HCT116 (cell line): Measurements from ENCODE around the gene FRRS1L. TPM values are rescaled to one million over a fixed set of nuclear protein-coding genes. Genes with fewer than 3 reads are reported as not detected.

Experiments
- ATAC-seq: fragments of 200-7000 bp; cut with Tn5 transposase; 2 replicates; pipeline ENCODE4 v1.9.1; 2020; ENCODE audit warnings: mild to moderate bottlenecking, moderate library complexity
- BruUV-seq: library from RNA; stranded (reverse); fragments of 400-500 nt; replicated peaks from 2 replicates; lab custom pipeline; 2021; lab: Mats Ljungman, UMichigan
- CTCF ChIA-PET: fragments of 300-600 bp; sonication (Branson Sonifier 250); formaldehyde crosslinking; loops from one replicate; lab custom pipeline; 2021; ENCODE audit warnings: antibody characterized with exemption; lab: Charles Lee
- POLR2A ChIA-PET: fragments of 300-600, 350-600 bp; sonication (Branson Sonifier 250); formaldehyde crosslinking; loops from one replicate; lab custom pipeline; 2021; ENCODE audit warnings: antibody characterized with exemption; lab: Charles Lee
- RAD21 ChIA-PET, 2 experiments: fragments of 300-600 bp; sonication (Branson Sonifier 250); formaldehyde crosslinking; loops; one replicate each; lab custom pipeline; 2023; ENCODE audit warnings: low total read pairs in 2 of 2; ENCODE audit not compliant: uncharacterized antibody in 2 of 2, unreplicated experiment in 2 of 2, low non-redundant PET in 1 of 2; lab: Charles Lee
- DNase-seq: peaks from one replicate; pipeline ENCODE4 v3.0.0-alpha.2; 2010; ENCODE audit warnings: low read depth, low spot score
- H2AFZ ChIP-seq: fragments of 200-600 bp; shearing (Covaris generic), sonication (generic); 2 replicates; pipeline ENCODE4 v1.6.1; 2017; ENCODE audit warnings: low read depth, mixed run types, mixed read lengths, antibody characterized with exemption, low read length; ENCODE audit not compliant: poor library complexity, severe bottlenecking
- H3K27ac ChIP-seq: 2 replicates; pipeline ENCODE4 v1.5.1; 2012; ENCODE audit warnings: low read depth, low read length
- H3K27me3 ChIP-seq: fragments of 200-600 bp; sonication (generic); 2 replicates; pipeline ENCODE4 v1.6.1; 2016; ENCODE audit warnings: mixed run types, low read length, mixed read lengths; ENCODE audit not compliant: insufficient read depth
- H3K36me3 ChIP-seq, 2 experiments: fragments of 200-500 bp in 1 of 2; fragments of 200-600 bp in 1 of 2; sonication (Bioruptor generic) in 1 of 2; sonication (generic) in 1 of 2; 2 replicates each; pipeline versions ENCODE4 v1.5.1 to v1.6.1; 2014 to 2016; ENCODE audit warnings: low read length in 2 of 2, inconsistent platforms in 1 of 2, mixed read lengths in 1 of 2, mixed run types in 1 of 2; ENCODE audit not compliant: insufficient read depth in 2 of 2, control insufficient read depth in 1 of 2
- H3K4me1 ChIP-seq, 2 experiments: fragments of 200-600 bp in 1 of 2; sonication (generic) in 1 of 2; 2 replicates each; pipeline versions ENCODE4 v1.5.1 to v1.6.1; 2012 to 2017; ENCODE audit warnings: low read length in 2 of 2, inconsistent platforms in 1 of 2, mild to moderate bottlenecking in 1 of 2, mixed read lengths in 1 of 2, mixed run types in 1 of 2, moderate library complexity in 1 of 2; ENCODE audit not compliant: insufficient read depth in 2 of 2, control insufficient read depth in 1 of 2
- H3K4me2 ChIP-seq: fragments of 200-600 bp; sonication (generic); 2 replicates; pipeline ENCODE4 v1.6.1; 2017; ENCODE audit warnings: mixed run types, low read length, mixed read lengths
- H3K4me3 ChIP-seq, 2 experiments: fragments of 200-600 bp in 1 of 2; sonication (generic) in 1 of 2; replicated peaks in 1 of 2; 2 replicates each; pipeline ENCODE4 v1.5.1; 2011 to 2016; ENCODE audit warnings: low read length in 2 of 2, control low read depth in 1 of 2, low read depth in 1 of 2, mild to moderate bottlenecking in 1 of 2, mixed read lengths in 1 of 2, mixed run types in 1 of 2
- H3K79me2 ChIP-seq: fragments of 200-600 bp; sonication (generic); 2 replicates; pipeline ENCODE4 v1.6.1; 2017; ENCODE audit warnings: mild to moderate bottlenecking, mixed run types, low read length, moderate library complexity, mixed read lengths; ENCODE audit not compliant: insufficient read depth
- H3K9ac ChIP-seq: fragments of 200-600 bp; sonication (generic); 2 replicates; pipeline ENCODE4 v1.6.1; 2016; ENCODE audit warnings: low read length, mixed read lengths
- H3K9me2 ChIP-seq: fragments of 200-600 bp; sonication (generic), shearing (Covaris generic); 2 replicates; pipeline ENCODE4 v1.6.1; 2017; ENCODE audit warnings: mixed run types, mild to moderate bottlenecking, moderate library complexity; ENCODE audit not compliant: insufficient read depth
- H3K9me3 ChIP-seq, 2 experiments: fragments of 200-500 bp in 1 of 2; fragments of 200-600 bp in 1 of 2; sonication (Bioruptor generic) in 1 of 2; sonication (generic) in 1 of 2; 2 replicates each; pipeline ENCODE4 v1.6.1; 2014 to 2017; ENCODE audit warnings: low read length in 2 of 2, mixed read lengths in 2 of 2, inconsistent platforms in 1 of 2, low read depth in 1 of 2, mild to moderate bottlenecking in 1 of 2, mixed run types in 1 of 2, moderate library complexity in 1 of 2; ENCODE audit not compliant: control insufficient read depth in 1 of 2, insufficient read depth in 1 of 2
- H4K20me1 ChIP-seq: fragments of 200-600 bp; sonication (generic), shearing (Covaris generic); 2 replicates; pipeline ENCODE4 v1.6.1; 2017; ENCODE audit warnings: mixed run types, mild to moderate bottlenecking, moderate library complexity; ENCODE audit not compliant: insufficient read depth
- EGR1 ChIP-seq: IDR thresholded peaks from 2 replicates; pipeline ENCODE4 v1.6.1; 2012; ENCODE audit warnings: low read depth
- ELF1 ChIP-seq: IDR thresholded peaks from 2 replicates; pipeline ENCODE4 v1.6.1; 2012; ENCODE audit warnings: low read depth, borderline replicate concordance
- EZH2 ChIP-seq: fragments of 200-600 bp; sonication (generic); IDR thresholded peaks from 2 replicates; pipeline ENCODE4 v1.6.1; 2017; ENCODE audit warnings: antibody characterized with exemption, mixed run types
- EZH2phosphoT487 ChIP-seq: fragments of 200-600 bp; IDR thresholded peaks from 2 replicates; pipeline ENCODE4 v1.6.1; 2018; ENCODE audit warnings: antibody characterized with exemption, borderline replicate concordance
- MAX ChIP-seq: IDR thresholded peaks from 2 replicates; pipeline ENCODE4 v1.6.1; 2012
- POLR2A ChIP-seq: IDR thresholded peaks from 2 replicates; pipeline ENCODE4 v1.7.0; 2011; ENCODE audit warnings: borderline replicate concordance; ENCODE audit not compliant: insufficient read depth, insufficient read length; ENCODE audit errors: extremely low read depth
- TCF7L2 ChIP-seq: IDR thresholded peaks from 2 replicates; pipeline ENCODE4 v1.7.0; 2011; ENCODE audit warnings: borderline replicate concordance, inconsistent platforms; ENCODE audit not compliant: insufficient read depth, insufficient read length; ENCODE audit errors: extremely low read depth
- ZBTB33 ChIP-seq: IDR thresholded peaks from 2 replicates; pipeline ENCODE4 v1.6.1; 2011; ENCODE audit warnings: mild to moderate bottlenecking, low read length, moderate library complexity; ENCODE audit not compliant: insufficient replicate concordance; ENCODE audit errors: extremely low read depth
- ZFX ChIP-seq: fragments of 450-650 bp; IDR thresholded peaks from 2 replicates; pipeline ENCODE4 v1.6.1; 2017
- ZNF274 ChIP-seq: fragments of 200-500 bp; sonication (Bioruptor generic); IDR thresholded peaks from 2 replicates; pipeline ENCODE4 v1.6.1; 2014; ENCODE audit warnings: mild to moderate bottlenecking, low read depth, low read length, inconsistent platforms
- intact Hi-C: fragments of 100-400 bp; cut with micrococcal nuclease; formaldehyde crosslinking; loops from 2 replicates; pipeline ENCODE4 v1.10.0; 2022
- total RNA-seq: library from RNA; stranded (reverse); gene quantifications from one replicate; pipeline ENCODE4 v1.2.1, GENCODE V29; 2021; ENCODE audit not compliant: unreplicated experiment

Gene FRRS1L
- total RNA-seq, 1 experiment from 2014 or later: not detected

- TF ChIP-seq EZH2phosphoT487 (no peak), ZNF274 (no peak), TCF7L2 (no peak), EZH2 (no peak)
Measured at GRCh38 chr9:109110329-109111021, 56.6 kb downstream of the FRRS1L start (continued).

- H3K9me3 ChIP-seq: no peaks in the 10 kb centered on the region
- H3K27ac ChIP-seq: no peak overlapping the region
- RAD21 ChIA-PET: no interaction called here
- H3K4me3 ChIP-seq: 0 out of 4 replicates have a peak overlapping the region, but pooled peaks of 1 of the 2 experiments have one; percentile 32
- H3K4me2 ChIP-seq: peak overlapping the region; percentile 66
- no peak for DNase-seq
- H2AFZ ChIP-seq: no peak overlapping the region
- H3K9me2 ChIP-seq: no peaks in the 10 kb centered on the region
- intact Hi-C loops: loop anchor here (5.0 kb wide), 1 partner anchor 98 kb away; the partner anchor contains the start of gene CTNNAL1
- H3K4me1 ChIP-seq: peaks cover 45 to 68% of the 10 kb centered on the region in 2 experiments
- CTCF ChIA-PET: no interaction called here
- H3K79me2 ChIP-seq: peaks cover 99% of the 10 kb centered on the region
- TF ChIP-seq MAX (no peak), ELF1 (no peak), ZFX (no peak), EGR1 (no peak), ZNF274 (no peak), POLR2A (no peak), ZBTB33 (no peak)
- H4K20me1 ChIP-seq: peaks cover 16% of the 10 kb centered on the region; the same call in 1 of the 2 replicates
- no peak for ATAC-seq
- peak overlapping the region; percentile 42; the same call in 1 of the 2 replicates for H3K9ac ChIP-seq
- no TSS peak for BruUV-seq
- no peaks in the 10 kb centered on the region for H3K36me3 ChIP-seq
- POLR2A ChIA-PET: interaction anchor here (1.5 kb wide), 1 partner anchor 8 kb away, joined by 5 read pairs; no protein-coding TSS in a partner anchor
- no peaks in the 10 kb centered on the region for H3K27me3 ChIP-seq
Measured at GRCh38 chr9:109109967-109110328, 57.1 kb downstream of the FRRS1L start.
